Nucleus accumbens (tissue), 56 donors: ENCODE data around the gene ACTR1A.
"Not testable (repeated sequence)": the region's sequence is repeated elsewhere in the genome, so short reads cannot be mapped to it uniquely, and the experiment has no call there.

Experiments
- DNase-seq, 56 donors: peaks; one replicate each; lab custom pipeline; 2025; lab: John Stamatoyannopoulos, UW

ACTR1A gene

GRCh38 chr10:102458656-102459055 is 43.9 kb downstream of the ACTR1A start:
- DNase-seq, result no peak

- no peak for DNase-seq
Observed at GRCh38 chr10:102457591-102458150, 44.8 kb downstream of the ACTR1A start.

- no peak for DNase-seq
Observed at GRCh38 chr10:102455893-102456471, 46.5 kb downstream of the ACTR1A start.

- DNase-seq, result not testable (repeated sequence)
Observed at GRCh38 chr10:102454662-102455487, 47.6 kb downstream of the ACTR1A start.

GRCh38 chr10:102453502-102453901 is 49.0 kb downstream of the ACTR1A start:
- DNase-seq, result no peak

GRCh38 chr10:102452672-102453340 is 49.7 kb downstream of the ACTR1A start:
- DNase-seq, result peak in 13 of 56 donors; percentile 7 to 39 (median 17)

- DNase-seq, result peak in 6 of 56 donors; percentile 20 to 44 (median 40)
Observed at GRCh38 chr10:102451105-102451969, 51.2 kb downstream of the ACTR1A start, which contains the start of gene C10orf95. TSS of gene C10orf95 (minus strand) at chr10:102451543. CDS start at chr10:102451093, 450 bp downstream.

GRCh38 chr10:102450374-102451104 is 52.0 kb downstream of the ACTR1A start:
- DNase-seq, result peak in 54 of 56 donors; percentile 27 to 88 (median 66)

GRCh38 chr10:102450124-102450373 is 52.5 kb downstream of the ACTR1A start:
- no peak for DNase-seq

GRCh38 chr10:102449321-102450123 is 53.0 kb downstream of the ACTR1A start:
- DNase-seq, result peak in 37 of 56 donors; percentile 19 to 85 (median 43)

GRCh38 chr10:102444851-102445250 is 57.7 kb downstream of the ACTR1A start:
- no peak for DNase-seq

GRCh38 chr10:102438374-102438773 is 64.1 kb downstream of the ACTR1A start:
- no peak for DNase-seq

- DNase-seq, result no peak
Observed at GRCh38 chr10:102437515-102437914, 65.0 kb downstream of the ACTR1A start.

- DNase-seq, result no peak
Observed at GRCh38 chr10:102436312-102436711, 66.2 kb downstream of the ACTR1A start.

- DNase-seq, result peak in 3 of 56 donors; percentile 20 to 36 (median 27)
Observed at GRCh38 chr10:102435529-102436233, 66.8 kb downstream of the ACTR1A start.

- no peak for DNase-seq
Observed at GRCh38 chr10:102435133-102435497, 67.4 kb downstream of the ACTR1A start.

- no peak for DNase-seq
Observed at GRCh38 chr10:102434394-102435132, 67.9 kb downstream of the ACTR1A start.
